ENCODE data around the gene CMPK1. TPM values are rescaled to one million over a fixed set of nuclear protein-coding genes. Genes with fewer than 3 reads are reported as not detected.

Gene CMPK1
- polyA plus RNA-seq, 1 donor from 2014 or later = 117 TPM

DNA sequence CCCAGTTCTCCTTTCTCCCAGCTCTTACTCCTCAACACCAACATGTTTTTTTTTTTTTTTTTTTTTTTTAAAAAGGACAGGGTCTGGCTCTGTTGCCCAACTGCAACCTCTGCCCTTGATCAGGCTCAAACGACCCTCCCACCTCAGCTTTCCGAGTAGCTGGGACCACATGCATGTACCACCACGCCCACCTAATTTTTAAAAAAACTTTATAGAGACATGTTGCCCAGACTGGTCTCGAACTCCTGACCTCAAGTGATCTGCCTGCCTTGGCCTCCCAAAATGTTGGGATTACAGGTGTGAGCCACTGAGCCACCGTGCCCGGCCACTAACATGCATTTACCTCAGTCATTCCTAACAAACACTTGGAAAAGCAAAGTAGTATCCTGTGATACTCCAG, 51.4 kb downstream of the CMPK1 start:
- Histone ChIP-seq H3K9me2 (ENCODE audit: insufficient read depth, low read length) (no peaks in the 10 kb centered on the region), H3K9ac (ENCODE audit: low read length) (no peak overlapping the region), H2AFZ (ENCODE audit: low read depth, low read length) (no peak overlapping the region), H3K27me3 (ENCODE audit: insufficient read depth, low read depth, low read length) (no peaks in the 10 kb centered on the region), H3K4me2 (ENCODE audit: low read length) (no peak overlapping the region), H3K4me3 (ENCODE audit: low read length) (no peak overlapping the region), H4K20me1 (ENCODE audit: insufficient read depth) (no peaks in the 10 kb centered on the region), H3F3A (ENCODE audit: insufficient read depth, low read length, poor library complexity, severe bottlenecking) (no peaks in the 10 kb centered on the region), H3K9me3 (ENCODE audit: low read length) (no peaks in the 10 kb centered on the region), H3K27ac (ENCODE audit: low read length) (no peak overlapping the region), H3K79me2 (replicated peaks; ENCODE audit: insufficient read depth, low read length) (no peaks in the 10 kb centered on the region), H3K36me3 (ENCODE audit: insufficient read depth, low read length) (peaks cover 6% of the 10 kb centered on the region)
- TF ChIP-seq SMC3 (conservative IDR thresholded peaks at IDR 0.05; ENCODE audit: poor library complexity) (no peak), EP300 (conservative IDR thresholded peaks at IDR 0.05; ENCODE audit: poor library complexity, severe bottlenecking) (no peak), EZH2 (IDR thresholded peaks at IDR 0.05; ENCODE audit: borderline replicate concordance, insufficient read depth, low read length, poor library complexity, severe bottlenecking) (no peak), RAD21 (conservative IDR thresholded peaks at IDR 0.05) (no peak), TAF1 (IDR thresholded peaks at IDR 0.05; ENCODE audit: low read depth) (no peak), MXI1 (conservative IDR thresholded peaks at IDR 0.05; ENCODE audit: poor library complexity, severe bottlenecking) (no peak), POLR2AphosphoS5 (IDR thresholded peaks at IDR 0.05) (no peak)
- TF ChIP-seq, protein P1, sequence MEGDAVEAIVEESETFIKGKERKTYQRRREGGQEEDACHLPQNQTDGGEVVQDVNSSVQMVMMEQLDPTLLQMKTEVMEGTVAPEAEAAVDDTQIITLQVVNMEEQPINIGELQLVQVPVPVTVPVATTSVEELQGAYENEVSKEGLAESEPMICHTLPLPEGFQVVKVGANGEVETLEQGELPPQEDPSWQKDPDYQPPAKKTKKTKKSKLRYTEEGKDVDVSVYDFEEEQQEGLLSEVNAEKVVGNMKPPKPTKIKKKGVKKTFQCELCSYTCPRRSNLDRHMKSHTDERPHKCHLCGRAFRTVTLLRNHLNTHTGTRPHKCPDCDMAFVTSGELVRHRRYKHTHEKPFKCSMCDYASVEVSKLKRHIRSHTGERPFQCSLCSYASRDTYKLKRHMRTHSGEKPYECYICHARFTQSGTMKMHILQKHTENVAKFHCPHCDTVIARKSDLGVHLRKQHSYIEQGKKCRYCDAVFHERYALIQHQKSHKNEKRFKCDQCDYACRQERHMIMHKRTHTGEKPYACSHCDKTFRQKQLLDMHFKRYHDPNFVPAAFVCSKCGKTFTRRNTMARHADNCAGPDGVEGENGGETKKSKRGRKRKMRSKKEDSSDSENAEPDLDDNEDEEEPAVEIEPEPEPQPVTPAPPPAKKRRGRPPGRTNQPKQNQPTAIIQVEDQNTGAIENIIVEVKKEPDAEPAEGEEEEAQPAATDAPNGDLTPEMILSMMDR (IDR thresholded peaks at IDR 0.05; ENCODE audit: poor library complexity, severe bottlenecking) = no peak
- TF ChIP-seq, protein P2, sequence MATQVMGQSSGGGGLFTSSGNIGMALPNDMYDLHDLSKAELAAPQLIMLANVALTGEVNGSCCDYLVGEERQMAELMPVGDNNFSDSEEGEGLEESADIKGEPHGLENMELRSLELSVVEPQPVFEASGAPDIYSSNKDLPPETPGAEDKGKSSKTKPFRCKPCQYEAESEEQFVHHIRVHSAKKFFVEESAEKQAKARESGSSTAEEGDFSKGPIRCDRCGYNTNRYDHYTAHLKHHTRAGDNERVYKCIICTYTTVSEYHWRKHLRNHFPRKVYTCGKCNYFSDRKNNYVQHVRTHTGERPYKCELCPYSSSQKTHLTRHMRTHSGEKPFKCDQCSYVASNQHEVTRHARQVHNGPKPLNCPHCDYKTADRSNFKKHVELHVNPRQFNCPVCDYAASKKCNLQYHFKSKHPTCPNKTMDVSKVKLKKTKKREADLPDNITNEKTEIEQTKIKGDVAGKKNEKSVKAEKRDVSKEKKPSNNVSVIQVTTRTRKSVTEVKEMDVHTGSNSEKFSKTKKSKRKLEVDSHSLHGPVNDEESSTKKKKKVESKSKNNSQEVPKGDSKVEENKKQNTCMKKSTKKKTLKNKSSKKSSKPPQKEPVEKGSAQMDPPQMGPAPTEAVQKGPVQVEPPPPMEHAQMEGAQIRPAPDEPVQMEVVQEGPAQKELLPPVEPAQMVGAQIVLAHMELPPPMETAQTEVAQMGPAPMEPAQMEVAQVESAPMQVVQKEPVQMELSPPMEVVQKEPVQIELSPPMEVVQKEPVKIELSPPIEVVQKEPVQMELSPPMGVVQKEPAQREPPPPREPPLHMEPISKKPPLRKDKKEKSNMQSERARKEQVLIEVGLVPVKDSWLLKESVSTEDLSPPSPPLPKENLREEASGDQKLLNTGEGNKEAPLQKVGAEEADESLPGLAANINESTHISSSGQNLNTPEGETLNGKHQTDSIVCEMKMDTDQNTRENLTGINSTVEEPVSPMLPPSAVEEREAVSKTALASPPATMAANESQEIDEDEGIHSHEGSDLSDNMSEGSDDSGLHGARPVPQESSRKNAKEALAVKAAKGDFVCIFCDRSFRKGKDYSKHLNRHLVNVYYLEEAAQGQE (IDR thresholded peaks at IDR 0.05; ENCODE audit: borderline replicate concordance) = no peak

DNA sequence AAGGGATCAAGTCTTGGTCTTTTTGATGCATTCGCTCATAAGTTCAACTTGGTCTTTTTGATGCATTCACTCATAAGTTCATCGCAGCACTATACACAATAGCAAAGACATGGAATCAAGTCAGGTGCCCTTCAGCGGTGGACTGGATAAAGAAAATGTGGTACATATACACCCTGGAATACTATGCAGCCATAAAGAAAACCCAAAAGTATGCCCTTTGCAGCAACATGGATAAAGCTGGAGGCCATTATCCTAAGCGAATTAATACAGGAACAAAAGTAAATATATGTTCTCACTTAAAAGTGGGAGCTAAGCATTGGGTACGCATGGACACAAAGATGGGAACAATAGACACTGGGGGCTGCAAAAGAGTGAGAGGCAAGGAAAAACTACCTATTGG, 52.7 kb downstream of the CMPK1 start:
- no peak for TF ChIP-seq TAF1 (IDR thresholded peaks at IDR 0.05; ENCODE audit: low read depth)
- TF ChIP-seq, protein P1 (IDR thresholded peaks at IDR 0.05; ENCODE audit: poor library complexity, severe bottlenecking) = no peak
- Histone ChIP-seq H3K9me3 (ENCODE audit: low read length) (no peaks in the 10 kb centered on the region), H3K79me2 (replicated peaks; ENCODE audit: insufficient read depth, low read length) (no peaks in the 10 kb centered on the region), H3K4me3 (ENCODE audit: low read length) (no peak overlapping the region), H3K27ac (ENCODE audit: low read length) (no peak overlapping the region), H3K9ac (ENCODE audit: low read length) (no peak overlapping the region), H4K20me1 (ENCODE audit: insufficient read depth) (no peaks in the 10 kb centered on the region), H3K4me2 (ENCODE audit: low read length) (no peak overlapping the region), H2AFZ (ENCODE audit: low read depth, low read length) (no peak overlapping the region), H3K27me3 (ENCODE audit: insufficient read depth, low read depth, low read length) (no peaks in the 10 kb centered on the region), H3K9me2 (ENCODE audit: insufficient read depth, low read length) (no peaks in the 10 kb centered on the region), H3F3A (ENCODE audit: insufficient read depth, low read length, poor library complexity, severe bottlenecking) (no peaks in the 10 kb centered on the region), H3K36me3 (ENCODE audit: insufficient read depth, low read length) (no peaks in the 10 kb centered on the region)
